Right lobe of liver (tissue), 6 donors: Measurements from ENCODE around the gene FAM3B. TPM values are rescaled to one million over a fixed set of nuclear protein-coding genes. Genes with fewer than 3 reads are reported as not detected.
A peak's percentile ranks its signal among the peaks of the same experiment; 100 is the strongest.

Experiments
- ATAC-seq, 4 donors: fragments of 200-7000 bp; cut with Tn5 transposase; one replicate each; pipeline ENCODE4 v1.9.1; 2020; ENCODE audit warnings: mild to moderate bottlenecking in 4 of 4, moderate library complexity in 4 of 4
- DNase-seq, 3 donors: peaks; one replicate each; pipeline ENCODE4 v3.0.0-alpha.2; 2020
- H3K27ac ChIP-seq, 3 donors: fragments of 200-600 bp; one replicate each; pipeline ENCODE4 v1.8.0; 2022
- H3K27me3 ChIP-seq, 2 donors: fragments of 200-600 bp; one replicate each; pipeline ENCODE4 v1.8.0; 2022
- H3K36me3 ChIP-seq, 4 donors: fragments of 200-600 bp; sonication (generic) in 1 of 4; one replicate each; pipeline versions ENCODE4 v1.5.1 to v1.8.0; 2017 to 2022; ENCODE audit warnings: control low read depth in 1 of 4
- H3K4me1 ChIP-seq, 4 donors: fragments of 200-600 bp; sonication (generic) in 1 of 4; one replicate each; pipeline versions ENCODE4 v1.5.1 to v1.8.0; 2017 to 2022; ENCODE audit warnings: control low read depth in 1 of 4
- H3K4me3 ChIP-seq, 3 donors: fragments of 200-600 bp; one replicate each; pipeline ENCODE4 v1.8.0; 2022
- H3K9me3 ChIP-seq, 4 donors: fragments of 200-600 bp; sonication (generic) in 1 of 4; one replicate each; pipeline versions ENCODE4 v1.5.1 to v1.8.0; 2017 to 2022; ENCODE audit warnings: control low read depth in 1 of 4
- POLR2A ChIP-seq: fragments of 450-650 bp; IDR thresholded peaks from one replicate; pipeline ENCODE4 v1.6.1; 2017; ENCODE audit warnings: antibody characterized with exemption, mild to moderate bottlenecking
- WGBS: methylation state at CpG from one replicate; pipeline ENCODE4 v1.1.6; 2018; ENCODE audit warnings: low coverage, low lambda C conversion rate; ENCODE audit not compliant: insufficient coverage; ENCODE audit errors: missing lambda C conversion rate; 5-methylcytosine and 5-hydroxymethylcytosine counted together
- intact Hi-C, 2 donors: fragments of 100-400 bp; cut with DNase I; formaldehyde crosslinking; loops; one replicate each; pipeline versions ENCODE4 v1.11.2 to v1.14.1; 2022
- total RNA-seq, 6 experiments: library from RNA; depleted of rRNA in 2 of 6; stranded (reverse); fragments of >200 nt in 2 of 6; fragmentation: NEBNext Ultra II Directional in 3 of 6; extraction: Animal tissue kit (Norgen Biotek cat#: 25700) in 3 of 6; gene quantifications; one replicate each; pipeline versions ENCODE4 v1.1.0 to v1.2.4, GENCODE V29; 2016 to 2023
- TF ChIP-seq, protein P1 (sequence below), 4 donors: fragments of 200-600 bp in 3 of 4; fragments of 450-650 bp in 1 of 4; IDR thresholded peaks; one replicate each; pipeline versions ENCODE4 v1.5.1 to v1.8.0; 2016 to 2022; ENCODE audit warnings: antibody characterized with exemption in 4 of 4, mild to moderate bottlenecking in 2 of 4
- donor health status: DM: no; HTN: yes; CAD: no.
- donor health status: DM: no; HTN: no; CAD: no.
- donor health status: DM: no; HTN: no; CAD: no.
- donor health status: DM: no; HTN: yes; CAD: no.
- donor health status: DM: no; HTN: yes; CAD: no.

FAM3B gene
- total RNA-seq, 6 experiments from 2014 or later: 0.49 to 0.95 (median 0.76) TPM; not detected in 2

DNA sequence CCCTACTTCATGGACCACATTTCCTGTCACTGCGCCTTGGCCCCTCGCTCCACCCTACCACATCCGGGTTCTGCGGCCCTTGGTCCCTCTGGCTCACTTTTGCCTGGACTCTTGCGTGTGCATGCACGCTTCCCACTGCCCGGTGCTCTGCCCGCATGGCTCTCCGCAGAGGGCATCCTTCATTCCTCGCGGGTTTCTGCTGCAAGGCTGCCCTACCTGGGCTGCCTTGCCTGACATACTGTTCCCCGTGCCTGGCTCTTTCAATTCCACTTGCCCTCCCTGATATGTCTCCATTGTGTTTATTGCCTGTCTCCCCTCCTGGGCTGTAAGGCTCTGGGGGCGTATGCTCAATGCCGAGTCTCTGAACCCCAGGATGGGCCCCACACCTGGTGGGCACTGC is 71.7 kb downstream of the FAM3B start:
- Histone ChIP-seq H3K4me1 (no peaks in the 10 kb centered on the region), H3K27me3 (no peaks in the 10 kb centered on the region), H3K4me3 (no peak overlapping the region), H3K9me3 (no peaks in the 10 kb centered on the region), H3K36me3 (no peaks in the 10 kb centered on the region), H3K27ac (no peak overlapping the region)
- TF ChIP-seq, protein P1, sequence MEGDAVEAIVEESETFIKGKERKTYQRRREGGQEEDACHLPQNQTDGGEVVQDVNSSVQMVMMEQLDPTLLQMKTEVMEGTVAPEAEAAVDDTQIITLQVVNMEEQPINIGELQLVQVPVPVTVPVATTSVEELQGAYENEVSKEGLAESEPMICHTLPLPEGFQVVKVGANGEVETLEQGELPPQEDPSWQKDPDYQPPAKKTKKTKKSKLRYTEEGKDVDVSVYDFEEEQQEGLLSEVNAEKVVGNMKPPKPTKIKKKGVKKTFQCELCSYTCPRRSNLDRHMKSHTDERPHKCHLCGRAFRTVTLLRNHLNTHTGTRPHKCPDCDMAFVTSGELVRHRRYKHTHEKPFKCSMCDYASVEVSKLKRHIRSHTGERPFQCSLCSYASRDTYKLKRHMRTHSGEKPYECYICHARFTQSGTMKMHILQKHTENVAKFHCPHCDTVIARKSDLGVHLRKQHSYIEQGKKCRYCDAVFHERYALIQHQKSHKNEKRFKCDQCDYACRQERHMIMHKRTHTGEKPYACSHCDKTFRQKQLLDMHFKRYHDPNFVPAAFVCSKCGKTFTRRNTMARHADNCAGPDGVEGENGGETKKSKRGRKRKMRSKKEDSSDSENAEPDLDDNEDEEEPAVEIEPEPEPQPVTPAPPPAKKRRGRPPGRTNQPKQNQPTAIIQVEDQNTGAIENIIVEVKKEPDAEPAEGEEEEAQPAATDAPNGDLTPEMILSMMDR (IDR thresholded peaks at IDR 0.05): no peak
- no peak for TF ChIP-seq POLR2A
- no peak for DNase-seq
- WGBS: 98% methylated on average over 6 of the region's 14 CpGs
- ATAC-seq: no peak
- intact Hi-C loops: no loop called here

DNA sequence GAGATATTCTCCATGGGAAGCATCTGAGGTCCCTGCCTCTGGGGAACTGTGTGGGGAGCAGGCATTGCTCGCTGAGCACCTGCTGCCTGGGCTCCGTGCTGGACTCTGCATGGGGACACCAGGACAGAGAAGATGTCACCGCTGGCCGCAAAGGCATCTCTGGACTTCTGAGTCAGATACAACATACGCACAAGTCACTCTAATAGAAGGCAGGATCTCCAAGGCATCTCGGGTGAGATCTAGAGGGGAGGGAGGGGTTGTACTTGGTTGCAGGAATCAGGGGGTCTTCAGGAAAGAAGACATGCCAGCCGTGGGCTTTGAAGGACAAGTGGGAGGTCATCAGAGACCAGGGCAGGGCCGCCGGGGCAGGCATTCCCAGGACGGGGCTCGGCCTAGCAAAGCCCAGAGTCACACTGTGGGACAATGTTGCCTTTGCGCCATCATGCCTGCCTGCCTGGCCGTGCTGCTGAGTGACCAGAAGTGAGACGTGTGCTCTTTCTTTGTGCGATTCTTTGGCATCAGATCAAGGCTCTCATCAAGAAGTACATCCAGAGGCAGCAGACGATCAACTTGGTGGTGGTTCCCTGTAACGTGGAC is 73.5 kb downstream of the FAM3B start:
- Histone ChIP-seq H3K27me3 (no peaks in the 10 kb centered on the region), H3K36me3 (no peaks in the 10 kb centered on the region), H3K4me3 (no peak overlapping the region), H3K4me1 (no peaks in the 10 kb centered on the region), H3K9me3 (no peaks in the 10 kb centered on the region), H3K27ac (no peak overlapping the region)
- WGBS: 82% methylated on average over 7 of the region's 17 CpGs
- ATAC-seq (no peak), DNase-seq (no peak)
- TF ChIP-seq, protein P1 (IDR thresholded peaks at IDR 0.05): no peak
- TF ChIP-seq POLR2A: no peak
- intact Hi-C loops: no loop called here

- WGBS: 55% methylated on average over 8 of the region's 8 CpGs
- Histone ChIP-seq H3K4me1 (no peaks in the 10 kb centered on the region), H3K4me3 (no peak overlapping the region), H3K27ac (no peak overlapping the region), H3K27me3 (no peaks in the 10 kb centered on the region), H3K36me3 (no peaks in the 10 kb centered on the region), H3K9me3 (no peaks in the 10 kb centered on the region)
- DNase-seq (no peak), ATAC-seq (no peak)
- intact Hi-C loops: no loop called here
- TF ChIP-seq, protein P1 (IDR thresholded peaks at IDR 0.05): no peak
- TF ChIP-seq POLR2A: no peak
Observed at GRCh38 chr21:41393876-41394465, 77.4 kb downstream of the FAM3B start.

- peak; percentile 55 to 75 (median 70) for ATAC-seq
- peak in 1 of 3 donors; percentile 52 for DNase-seq
- 34% methylated on average over 7 of the region's 7 CpGs for WGBS
- Histone ChIP-seq H3K9me3 (no peaks in the 10 kb centered on the region), H3K36me3 (no peaks in the 10 kb centered on the region), H3K4me1 (no peaks in the 10 kb centered on the region), H3K27me3 (no peaks in the 10 kb centered on the region), H3K4me3 (no peak overlapping the region), H3K27ac (no peak overlapping the region)
- intact Hi-C loops: no loop called here
- TF ChIP-seq, protein P1 (IDR thresholded peaks at IDR 0.05): no peak
- no peak for TF ChIP-seq POLR2A
Observed at GRCh38 chr21:41396558-41397075, 80.0 kb downstream of the FAM3B start.
